Adrenal gland (tissue), 12 donors: ENCODE results near the gene CTCFL. TPM values are rescaled to one million over a fixed set of nuclear protein-coding genes. Genes with fewer than 3 reads are reported as not detected.

Experiments
- DNase-seq, 7 donors: peaks; one replicate each; pipeline ENCODE4 v3.0.0-alpha.2; 2019 to 2020
- H3K27ac ChIP-seq, 5 donors: fragments of 200-600 bp; sonication (generic) in 4 of 5; 1 replicate in 3 of 5; 2 replicates in 2 of 5; pipeline versions ENCODE4 v1.5.1 to v1.8.0; 2016 to 2020; ENCODE audit warnings: mild to moderate bottlenecking in 1 of 5
- H3K27me3 ChIP-seq: fragments of 200-600 bp; 2 replicates; pipeline ENCODE4 v1.8.0; 2021
- H3K36me3 ChIP-seq, 2 donors: fragments of 200-600 bp; replicated peaks in 1 of 2; 1 replicate in 1 of 2; 2 replicates in 1 of 2; pipeline versions ENCODE4 v1.5.1 to v1.8.0; 2018 to 2022
- H3K4me1 ChIP-seq, 2 donors: fragments of 200-600 bp; replicated peaks in 1 of 2; 1 replicate in 1 of 2; 2 replicates in 1 of 2; pipeline versions ENCODE4 v1.5.1 to v1.8.0; 2018 to 2021
- H3K4me3 ChIP-seq, 4 donors: fragments of 200-600 bp; sonication (generic) in 3 of 4; one replicate each; pipeline ENCODE4 v1.5.1; 2016 to 2018
- H3K9me3 ChIP-seq, 3 donors: fragments of 200-600 bp; sonication (generic) in 1 of 3; replicated peaks in 1 of 3; 1 replicate in 2 of 3; 2 replicates in 1 of 3; pipeline versions ENCODE4 v1.5.1 to v1.8.0; 2016 to 2021
- CTCF ChIP-seq, 6 experiments: fragments of 450-650 bp in 4 of 6; fragments of 200-600 bp in 2 of 6; sonication (generic) in 1 of 6; IDR thresholded peaks; 1 replicate in 5 of 6; 2 replicates in 1 of 6; pipeline versions ENCODE4 v1.5.1 to v1.8.0; 2016 to 2021; ENCODE audit warnings: antibody characterized with exemption in 6 of 6, mild to moderate bottlenecking in 2 of 6, moderate library complexity in 1 of 6
- POLR2A ChIP-seq, 2 donors: fragments of 450-650 bp; IDR thresholded peaks; one replicate each; pipeline ENCODE4 v1.6.1; 2017; ENCODE audit warnings: antibody characterized with exemption in 2 of 2, mild to moderate bottlenecking in 2 of 2, moderate library complexity in 1 of 2
- WGBS, 4 donors: extraction: QIAGEN DNeasy Blood & Tissue Kit in 2 of 4; methylation state at CpG; one replicate each; pipeline versions ENCODE4 v1.1.5 to v1.1.7; 2013 to 2017; 5-methylcytosine and 5-hydroxymethylcytosine counted together
- intact Hi-C, 2 donors: fragments of 100-400 bp; cut with DNase I; formaldehyde crosslinking; loops; one replicate each; pipeline versions ENCODE4 v1.14.1 to v1.15.0; 2022 to 2023
- polyA plus RNA-seq, 3 donors: library from polyadenylated mRNA; stranded (reverse); fragments of 200-250 nt in 2 of 3; fragments of 350-450 nt in 1 of 3; fragmentation: Illumina TruSeq in 1 of 3; extraction: RNeasy Lipid Tissue Mini Kit (QIAGEN cat#74804) in 1 of 3; gene quantifications; one replicate each; pipeline ENCODE4 v1.2.3, GENCODE V29; 2013 to 2014
- total RNA-seq, 9 donors: library from RNA; depleted of rRNA in 4 of 9; stranded (reverse); fragments of >200 nt in 4 of 9; fragments of 120-200 nt in 1 of 9; fragmentation: NEBNext Ultra II Directional in 1 of 9; extraction: Animal tissue kit (Norgen Biotek cat#: 25700) in 1 of 9; gene quantifications; one replicate each; pipeline versions ENCODE4 v1.1.0 to v1.2.4, GENCODE V29; 2013 to 2023
- donor health status: healthy with polysubstance abuse.
- donor health status: Bipolar disorder and iron deficiency.
- donor health status: DM: yes; HTN: yes; CAD: no.
- donor health status: DM: no; HTN: no; CAD: no.
- donor health status: DM: no; HTN: no; CAD: no.
- donor health status: DM: yes; HTN: yes; CAD: no.

The CTCFL gene
- total and polyA plus RNA-seq, 12 donors = 0.08 to 0.27 (median 0.14) TPM; not detected in 9

GRCh38 chr20:57465486-57465885 lies 59.5 kb downstream of the CTCFL start:
- DNase-seq = no peak
- H3K4me3 ChIP-seq = no peak overlapping the region
- H3K4me1 ChIP-seq = no peaks in the 10 kb centered on the region
- H3K36me3 ChIP-seq = no peaks in the 10 kb centered on the region
- TF ChIP-seq CTCF (IDR thresholded peaks at IDR 0.05) (no peak), POLR2A (IDR thresholded peaks at IDR 0.05) (no peak)
- H3K9me3 ChIP-seq = no peaks in the 10 kb centered on the region
- intact Hi-C loops = no loop called here
- WGBS, 4 donors = 93 to 98% (median 95%) methylated on average over 6 to 8 of the region's 8 CpGs
- H3K27me3 ChIP-seq = no peaks in the 10 kb centered on the region
- no peak overlapping the region for H3K27ac ChIP-seq

- no peaks in the 10 kb centered on the region for H3K36me3 ChIP-seq
- no peak overlapping the region for H3K27ac ChIP-seq
- no peak for TF ChIP-seq POLR2A (IDR thresholded peaks at IDR 0.05)
- peak in 5 of 6 experiments; percentile 38 to 74 (median 56) for TF ChIP-seq CTCF (IDR thresholded peaks at IDR 0.05)
- H3K9me3 ChIP-seq = no peaks in the 10 kb centered on the region
- no peaks in the 10 kb centered on the region for H3K27me3 ChIP-seq
- WGBS, 4 donors = 35 to 55% (median 45%) methylated on average over 5 to 13 of the region's 13 CpGs
- H3K4me3 ChIP-seq = no peak overlapping the region
- no peaks in the 10 kb centered on the region for H3K4me1 ChIP-seq
- peak; percentile 35 to 84 (median 78) for DNase-seq
- intact Hi-C loops = no loop called here
Measured at GRCh38 chr20:57464642-57465211, 60.2 kb downstream of the CTCFL start.

- no peaks in the 10 kb centered on the region for H3K9me3 ChIP-seq
- H3K4me1 ChIP-seq = no peaks in the 10 kb centered on the region
- intact Hi-C loops = no loop called here
- no peak for DNase-seq
- no peaks in the 10 kb centered on the region for H3K27me3 ChIP-seq
- no peaks in the 10 kb centered on the region for H3K36me3 ChIP-seq
- no peak for TF ChIP-seq POLR2A (IDR thresholded peaks at IDR 0.05)
- no peak for TF ChIP-seq CTCF (IDR thresholded peaks at IDR 0.05)
- H3K27ac ChIP-seq = no peak overlapping the region
- no peak overlapping the region for H3K4me3 ChIP-seq
- 89 to 92% (median 91%) methylated on average over 8 of the region's 8 CpGs for WGBS, 4 donors
Measured at GRCh38 chr20:57462781-57463180, 62.2 kb downstream of the CTCFL start.

GRCh38 chr20:57461726-57462125 lies 63.2 kb downstream of the CTCFL start:
- no peaks in the 10 kb centered on the region for H3K9me3 ChIP-seq
- H3K27me3 ChIP-seq = no peaks in the 10 kb centered on the region
- no peak overlapping the region for H3K27ac ChIP-seq
- no peak for DNase-seq
- no peaks in the 10 kb centered on the region for H3K36me3 ChIP-seq
- intact Hi-C loops = no loop called here
- WGBS, 4 donors = 33 to 79% (median 66%) methylated on average over 1 to 7 of the region's 7 CpGs
- H3K4me3 ChIP-seq = no peak overlapping the region
- TF ChIP-seq CTCF (IDR thresholded peaks at IDR 0.05) = no peak
- TF ChIP-seq POLR2A (IDR thresholded peaks at IDR 0.05) = no peak
- no peaks in the 10 kb centered on the region for H3K4me1 ChIP-seq
